ENCODE results near the gene MYOD1.

MYOD1 gene

GRCh38 chr11:17718015-17718414 is 1.4 kb upstream of the MYOD1 start:
- no peak for DNase-seq (ENCODE audit: extremely low read depth, low read depth)
- TF ChIP-seq, protein P1, sequence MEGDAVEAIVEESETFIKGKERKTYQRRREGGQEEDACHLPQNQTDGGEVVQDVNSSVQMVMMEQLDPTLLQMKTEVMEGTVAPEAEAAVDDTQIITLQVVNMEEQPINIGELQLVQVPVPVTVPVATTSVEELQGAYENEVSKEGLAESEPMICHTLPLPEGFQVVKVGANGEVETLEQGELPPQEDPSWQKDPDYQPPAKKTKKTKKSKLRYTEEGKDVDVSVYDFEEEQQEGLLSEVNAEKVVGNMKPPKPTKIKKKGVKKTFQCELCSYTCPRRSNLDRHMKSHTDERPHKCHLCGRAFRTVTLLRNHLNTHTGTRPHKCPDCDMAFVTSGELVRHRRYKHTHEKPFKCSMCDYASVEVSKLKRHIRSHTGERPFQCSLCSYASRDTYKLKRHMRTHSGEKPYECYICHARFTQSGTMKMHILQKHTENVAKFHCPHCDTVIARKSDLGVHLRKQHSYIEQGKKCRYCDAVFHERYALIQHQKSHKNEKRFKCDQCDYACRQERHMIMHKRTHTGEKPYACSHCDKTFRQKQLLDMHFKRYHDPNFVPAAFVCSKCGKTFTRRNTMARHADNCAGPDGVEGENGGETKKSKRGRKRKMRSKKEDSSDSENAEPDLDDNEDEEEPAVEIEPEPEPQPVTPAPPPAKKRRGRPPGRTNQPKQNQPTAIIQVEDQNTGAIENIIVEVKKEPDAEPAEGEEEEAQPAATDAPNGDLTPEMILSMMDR (IDR thresholded peaks at IDR 0.05; ENCODE audit: low read depth, low read length) = no peak

DNA sequence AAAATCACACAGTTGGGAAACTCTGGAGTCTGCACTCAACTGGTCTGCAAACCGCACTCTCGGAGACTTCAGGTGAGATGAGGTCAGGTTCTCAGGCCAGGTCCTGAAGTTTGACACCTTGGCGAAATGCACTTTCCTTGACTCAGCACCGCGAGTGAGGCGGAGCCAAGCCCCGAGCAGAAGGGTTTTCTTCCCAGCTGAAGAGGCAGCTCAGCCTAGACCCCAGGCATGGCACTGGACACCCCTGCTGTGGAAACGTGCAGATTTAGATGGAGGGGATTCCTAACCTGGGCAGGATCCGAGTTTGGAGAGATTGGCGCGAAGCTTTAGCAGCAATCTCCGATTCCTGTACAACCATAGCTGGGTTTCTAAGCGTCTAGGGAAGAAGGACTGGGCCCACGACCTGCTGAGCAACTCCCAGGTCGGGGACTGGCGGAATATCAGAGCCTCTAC is 835 bp upstream of the MYOD1 start:
- TF ChIP-seq, protein P1 (IDR thresholded peaks at IDR 0.05; ENCODE audit: low read depth, low read length) = no peak
- DNase-seq (ENCODE audit: extremely low read depth, low read depth) = no peak

DNA sequence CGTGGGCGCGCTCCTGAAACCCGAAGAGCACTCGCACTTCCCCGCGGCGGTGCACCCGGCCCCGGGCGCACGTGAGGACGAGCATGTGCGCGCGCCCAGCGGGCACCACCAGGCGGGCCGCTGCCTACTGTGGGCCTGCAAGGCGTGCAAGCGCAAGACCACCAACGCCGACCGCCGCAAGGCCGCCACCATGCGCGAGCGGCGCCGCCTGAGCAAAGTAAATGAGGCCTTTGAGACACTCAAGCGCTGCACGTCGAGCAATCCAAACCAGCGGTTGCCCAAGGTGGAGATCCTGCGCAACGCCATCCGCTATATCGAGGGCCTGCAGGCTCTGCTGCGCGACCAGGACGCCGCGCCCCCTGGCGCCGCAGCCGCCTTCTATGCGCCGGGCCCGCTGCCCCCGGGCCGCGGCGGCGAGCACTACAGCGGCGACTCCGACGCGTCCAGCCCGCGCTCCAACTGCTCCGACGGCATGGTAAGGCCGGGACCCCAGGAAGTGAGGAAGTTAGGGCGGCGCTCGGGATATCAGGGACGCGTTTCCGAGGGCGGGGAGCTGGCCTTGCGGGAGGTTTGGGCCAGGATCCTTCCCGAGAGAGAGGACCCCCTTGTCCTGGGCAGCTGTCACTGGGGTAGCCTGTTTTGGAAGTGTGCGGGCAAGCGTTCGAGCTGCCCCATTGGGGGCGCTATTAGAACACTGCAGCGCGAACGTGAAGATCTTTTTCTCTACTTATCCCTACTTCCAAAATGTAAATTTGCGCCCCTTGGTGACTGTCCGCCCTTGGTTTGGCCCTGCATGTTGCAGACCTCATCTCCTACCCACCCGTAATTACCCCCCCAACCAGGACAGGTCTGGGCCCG is 796 bp downstream of the MYOD1 start:
- no peak for DNase-seq (ENCODE audit: extremely low read depth, low read depth)
- TF ChIP-seq, protein P1 (IDR thresholded peaks at IDR 0.05; ENCODE audit: low read depth, low read length) = no peak; the same call in 1 of the 2 replicates

GRCh38 chr11:17720796-17721171 is 1.4 kb downstream of the MYOD1 start:
- TF ChIP-seq, protein P1 (IDR thresholded peaks at IDR 0.05; ENCODE audit: low read depth, low read length) = no peak; the same call in 1 of the 2 replicates
- DNase-seq (ENCODE audit: extremely low read depth, low read depth) = no peak

GRCh38 chr11:17721242-17721999 is 2.0 kb downstream of the MYOD1 start:
- TF ChIP-seq, protein P1 (IDR thresholded peaks at IDR 0.05; ENCODE audit: low read depth, low read length) = no peak
- DNase-seq (ENCODE audit: extremely low read depth, low read depth) = no peak

- TF ChIP-seq, protein P1 (IDR thresholded peaks at IDR 0.05; ENCODE audit: low read depth, low read length) = peak; percentile 35
- no peak for DNase-seq (ENCODE audit: extremely low read depth, low read depth)
These were observed 2.8 kb downstream of the MYOD1 start for GRCh38 chr11:17722000-17722643.

Measured in AG09319 (cell line).